Osteoblast (primary cell): ENCODE data around the gene HEY2. TPM values are rescaled to one million over a fixed set of nuclear protein-coding genes. Genes with fewer than 3 reads are reported as not detected.

Experiments
- DNase-seq: peaks from one replicate; pipeline ENCODE4 v3.0.0; 2011; ENCODE audit warnings: low spot score, mixed read lengths; ENCODE audit not compliant: insufficient read length; ENCODE audit errors: missing footprints
- H2AFZ ChIP-seq: 2 replicates; pipeline ENCODE4 v1.6.0; 2011; ENCODE audit warnings: mild to moderate bottlenecking, low read length
- H3K27ac ChIP-seq: 2 replicates; pipeline ENCODE4 v1.5.1; 2011; ENCODE audit warnings: mild to moderate bottlenecking, low read depth, low read length, moderate library complexity
- H3K27me3 ChIP-seq: 2 replicates; pipeline ENCODE4 v1.6.0; 2012; ENCODE audit warnings: mild to moderate bottlenecking, control low read depth, inconsistent platforms, low read length, moderate library complexity; ENCODE audit not compliant: insufficient read depth
- H3K36me3 ChIP-seq: 2 replicates; pipeline ENCODE4 v1.5.1; 2011; ENCODE audit warnings: mild to moderate bottlenecking, low read length, control low read depth, moderate library complexity; ENCODE audit not compliant: insufficient read depth
- H3K4me1 ChIP-seq: 2 replicates; pipeline ENCODE4 v1.5.1; 2011; ENCODE audit warnings: mild to moderate bottlenecking, low read length, control low read depth, moderate library complexity; ENCODE audit not compliant: insufficient read depth
- H3K4me2 ChIP-seq: 2 replicates; pipeline ENCODE4 v1.6.0; 2011; ENCODE audit warnings: mild to moderate bottlenecking, low read length; ENCODE audit not compliant: insufficient read depth
- H3K4me3 ChIP-seq: fragments of 200-600 bp; sonication (generic); 3 replicates; pipeline ENCODE4 v1.5.1; 2012; ENCODE audit warnings: mild to moderate bottlenecking, low read length, inconsistent platforms; ENCODE audit not compliant: insufficient read depth
- H3K79me2 ChIP-seq: 2 replicates; pipeline ENCODE4 v1.6.0; 2012; ENCODE audit warnings: mild to moderate bottlenecking, low read length, control low read depth, inconsistent platforms; ENCODE audit not compliant: insufficient read depth
- H3K9me3 ChIP-seq: 2 replicates; pipeline ENCODE4 v1.5.1; 2011; ENCODE audit warnings: low read depth, low read length, control low read depth
- H4K20me1 ChIP-seq: 2 replicates; pipeline ENCODE4 v1.6.0; 2012; ENCODE audit warnings: mild to moderate bottlenecking, low read length, control low read depth; ENCODE audit not compliant: insufficient read depth
- CTCF ChIP-seq: IDR thresholded peaks from 2 replicates; pipeline ENCODE4 v1.5.1; 2011; ENCODE audit warnings: mild to moderate bottlenecking, low read depth, low read length, moderate library complexity; ENCODE audit errors: extremely low read depth
- total RNA-seq: library from RNA; depleted of rRNA; stranded (reverse); fragments of >200 nt; gene quantifications from 2 replicates; pipeline ENCODE4 v1.2.3, GENCODE V29; 2012

The HEY2 gene
- total RNA-seq, 1 donor, result 2.2 TPM

- TF ChIP-seq CTCF, result no peak
- Histone ChIP-seq H3K79me2 (no peaks in the 10 kb centered on the region), H3K4me3 (peak overlapping the region; percentile 75), H2AFZ (peak overlapping the region; percentile 61), H3K27me3 (peaks cover 86% of the 10 kb centered on the region), H3K36me3 (no peaks in the 10 kb centered on the region), H3K9me3 (no peaks in the 10 kb centered on the region), H3K4me2 (peak overlapping the region; percentile 87), H3K27ac (no peak overlapping the region), H3K4me1 (peaks cover 20% of the 10 kb centered on the region), H4K20me1 (no peaks in the 10 kb centered on the region)
- peak; percentile 77 for DNase-seq
Observed at GRCh38 chr6:125747589-125748405, 1.6 kb upstream of the HEY2 start.

- H3K4me1 ChIP-seq, result peaks cover 20% of the 10 kb centered on the region
- H3K4me3 ChIP-seq, result peak overlapping the region; percentile 75
- H3K79me2 ChIP-seq, result no peaks in the 10 kb centered on the region
- H3K27me3 ChIP-seq, result peaks cover 91% of the 10 kb centered on the region
- no peaks in the 10 kb centered on the region for H4K20me1 ChIP-seq
- H3K36me3 ChIP-seq, result no peaks in the 10 kb centered on the region
- no peaks in the 10 kb centered on the region for H3K9me3 ChIP-seq
- TF ChIP-seq CTCF, result no peak
- H3K27ac ChIP-seq, result no peak overlapping the region
- DNase-seq, result peak; percentile 62
- H3K4me2 ChIP-seq, result peak overlapping the region; percentile 87
- peak overlapping the region; percentile 61 for H2AFZ ChIP-seq
Observed at GRCh38 chr6:125748406-125749172, 843 bp upstream of the HEY2 start.

- Histone ChIP-seq H3K4me2 (peak overlapping the region; percentile 87), H3K27ac (no peak overlapping the region), H4K20me1 (no peaks in the 10 kb centered on the region), H3K4me3 (peak overlapping the region; percentile 75), H3K4me1 (peaks cover 20% of the 10 kb centered on the region), H3K36me3 (no peaks in the 10 kb centered on the region), H3K27me3 (peaks cover 96% of the 10 kb centered on the region), H3K9me3 (no peaks in the 10 kb centered on the region), H3K79me2 (no peaks in the 10 kb centered on the region), H2AFZ (peak overlapping the region; percentile 77)
- DNase-seq, result no peak
- no peak for TF ChIP-seq CTCF
Observed at GRCh38 chr6:125749865-125750691, 646 bp downstream of the HEY2 start.
